CD4-positive, CD25-positive, alpha-beta regulatory T cell (primary cell): ENCODE results near the gene CGB7. TPM values are rescaled to one million over a fixed set of nuclear protein-coding genes. Genes with fewer than 3 reads are reported as not detected.

Experiments used
- ATAC-seq, 2 donors: fragments of 150-1000 bp; cut with Tn5 transposase; one replicate each; pipeline ENCODE4 v1.10.0; 2021; ENCODE audit warnings: low read depth in 2 of 2, moderate number of reproducible peaks in 2 of 2, moderate library complexity in 1 of 2
- DNase-seq, 3 donors: peaks; one replicate each; pipeline versions ENCODE4 v3.0.0 to v3.0.0-alpha.2; 2012 to 2022; ENCODE audit warnings: mixed read lengths in 1 of 3
- H3K27ac ChIP-seq: one replicate; pipeline ENCODE4 v1.7.0; 2013; ENCODE audit warnings: mild to moderate bottlenecking, low read length; ENCODE audit not compliant: insufficient read depth, poor library complexity, severe bottlenecking
- H3K27me3 ChIP-seq: one replicate; pipeline ENCODE4 v1.7.0; 2013; ENCODE audit warnings: low read length; ENCODE audit not compliant: control insufficient read depth, insufficient read depth
- H3K36me3 ChIP-seq: one replicate; pipeline ENCODE4 v1.7.0; 2013; ENCODE audit warnings: mild to moderate bottlenecking, low read length, moderate library complexity; ENCODE audit not compliant: control insufficient read depth, insufficient read depth
- H3K4me1 ChIP-seq: 2 replicates; pipeline ENCODE4 v1.7.0; 2013; ENCODE audit warnings: mild to moderate bottlenecking, low read length; ENCODE audit not compliant: insufficient read depth, control insufficient read depth, poor library complexity, severe bottlenecking
- H3K4me3 ChIP-seq: one replicate; pipeline ENCODE4 v1.7.0; 2013; ENCODE audit warnings: low read depth, mild to moderate bottlenecking, low read length, moderate library complexity
- H3K9me3 ChIP-seq, 2 experiments: 1 replicate in 1 of 2; 2 replicates in 1 of 2; pipeline ENCODE4 v1.7.0; 2013; ENCODE audit warnings: low read length in 2 of 2, mild to moderate bottlenecking in 1 of 2, moderate library complexity in 1 of 2; ENCODE audit not compliant: control insufficient read depth in 2 of 2
- H3K27ac Mint-ChIP-seq, 3 donors: one replicate each; pipeline ENCODE4 v1.8.0; 2020 to 2022; ENCODE audit warnings: mild to moderate bottlenecking in 3 of 3, mixed read lengths in 3 of 3, moderate library complexity in 2 of 3
- H3K27me3 Mint-ChIP-seq: one replicate; pipeline ENCODE4 v1.8.0; 2022; ENCODE audit warnings: mild to moderate bottlenecking, mixed read lengths
- H3K36me3 Mint-ChIP-seq: one replicate; pipeline ENCODE4 v1.8.0; 2020; ENCODE audit warnings: mixed read lengths
- H3K4me1 Mint-ChIP-seq, 4 donors: one replicate each; pipeline ENCODE4 v1.8.0; 2020 to 2022; ENCODE audit warnings: mixed read lengths in 4 of 4, mild to moderate bottlenecking in 1 of 4
- H3K4me3 Mint-ChIP-seq, 4 donors: one replicate each; pipeline ENCODE4 v1.8.0; 2020 to 2022; ENCODE audit warnings: mild to moderate bottlenecking in 4 of 4, mixed read lengths in 4 of 4, moderate library complexity in 3 of 4
- H3K9me3 Mint-ChIP-seq, 7 donors: one replicate each; pipeline ENCODE4 v1.8.0; 2020 to 2022; ENCODE audit warnings: mixed read lengths in 7 of 7, mild to moderate bottlenecking in 3 of 7, moderate library complexity in 2 of 7
- polyA plus RNA-seq, 4 donors: library from polyadenylated mRNA; unstranded; fragments of 300-500 nt; fragmentation: Illumina TruSeq; gene quantifications; one replicate each; pipeline ENCODE4 v1.2.3, GENCODE V29; 2021
- total RNA-seq: library from RNA; stranded (reverse); gene quantifications from one replicate; pipeline ENCODE4 v1.2.3, GENCODE V29; 2022

Gene CGB7
- total and polyA plus RNA-seq, 5 donors from 2014 or later = not detected

DNA sequence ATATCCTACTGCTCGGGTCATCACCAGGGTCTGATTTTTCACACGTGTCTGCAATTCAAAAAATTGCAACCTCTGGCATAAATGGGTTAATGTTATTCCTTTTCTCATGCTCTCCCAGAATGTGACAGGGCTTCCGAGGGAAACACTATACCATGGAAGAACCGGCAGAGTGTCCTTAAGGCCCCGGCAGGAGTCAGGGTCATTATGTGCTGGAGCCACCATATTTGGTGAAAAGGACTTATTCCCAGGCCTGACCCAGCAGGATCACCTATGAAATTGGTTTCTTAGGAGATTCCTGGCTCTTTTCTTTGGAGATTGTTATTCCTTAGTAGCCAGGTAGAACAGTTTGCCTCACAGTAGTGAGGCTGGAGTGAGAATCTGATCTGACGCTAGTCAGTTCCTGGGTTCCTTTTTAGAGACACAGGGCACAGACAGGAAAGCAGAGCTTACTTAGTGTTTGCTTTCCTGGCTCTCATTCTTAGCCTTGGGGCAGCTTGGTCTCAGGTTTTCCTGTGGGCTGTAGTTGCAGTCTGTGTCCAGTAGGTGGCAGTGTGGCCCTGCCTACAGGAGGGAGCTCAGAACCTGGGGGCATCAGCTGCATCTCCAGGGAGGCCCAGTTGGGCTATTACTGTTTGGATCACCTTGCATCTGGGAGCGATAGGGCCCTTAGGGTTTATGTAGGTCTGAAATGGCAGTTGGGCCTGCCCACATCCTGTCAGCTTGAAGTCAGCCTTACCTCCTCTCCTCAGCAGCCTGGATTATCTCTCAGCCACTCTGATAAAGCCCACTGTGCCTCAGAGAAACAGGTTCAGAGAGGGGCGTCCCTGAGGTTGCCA, 40.1 kb upstream of the CGB7 start:
- Histone ChIP-seq H3K4me1 (no peaks in the 10 kb centered on the region), H3K9me3 (no peaks in the 10 kb centered on the region), H3K4me3 (no peak overlapping the region), H3K36me3 (peaks cover 72% of the 10 kb centered on the region), H3K27ac (no peak overlapping the region), H3K27me3 (no peaks in the 10 kb centered on the region)
- peak; percentile 64 to 80 (median 77) for DNase-seq
- H3K4me3 Mint-ChIP-seq = no peak overlapping the region
- no peaks in the 10 kb centered on the region for H3K27me3 Mint-ChIP-seq
- H3K27ac Mint-ChIP-seq = no peak overlapping the region
- H3K36me3 Mint-ChIP-seq = peaks cover 23% of the 10 kb centered on the region
- peak; percentile 79 to 82 for ATAC-seq
- H3K4me1 Mint-ChIP-seq = peaks cover 4 to 20% (median 7%) of the 10 kb centered on the region in 4 donors
- no peaks in the 10 kb centered on the region for H3K9me3 Mint-ChIP-seq

DNA sequence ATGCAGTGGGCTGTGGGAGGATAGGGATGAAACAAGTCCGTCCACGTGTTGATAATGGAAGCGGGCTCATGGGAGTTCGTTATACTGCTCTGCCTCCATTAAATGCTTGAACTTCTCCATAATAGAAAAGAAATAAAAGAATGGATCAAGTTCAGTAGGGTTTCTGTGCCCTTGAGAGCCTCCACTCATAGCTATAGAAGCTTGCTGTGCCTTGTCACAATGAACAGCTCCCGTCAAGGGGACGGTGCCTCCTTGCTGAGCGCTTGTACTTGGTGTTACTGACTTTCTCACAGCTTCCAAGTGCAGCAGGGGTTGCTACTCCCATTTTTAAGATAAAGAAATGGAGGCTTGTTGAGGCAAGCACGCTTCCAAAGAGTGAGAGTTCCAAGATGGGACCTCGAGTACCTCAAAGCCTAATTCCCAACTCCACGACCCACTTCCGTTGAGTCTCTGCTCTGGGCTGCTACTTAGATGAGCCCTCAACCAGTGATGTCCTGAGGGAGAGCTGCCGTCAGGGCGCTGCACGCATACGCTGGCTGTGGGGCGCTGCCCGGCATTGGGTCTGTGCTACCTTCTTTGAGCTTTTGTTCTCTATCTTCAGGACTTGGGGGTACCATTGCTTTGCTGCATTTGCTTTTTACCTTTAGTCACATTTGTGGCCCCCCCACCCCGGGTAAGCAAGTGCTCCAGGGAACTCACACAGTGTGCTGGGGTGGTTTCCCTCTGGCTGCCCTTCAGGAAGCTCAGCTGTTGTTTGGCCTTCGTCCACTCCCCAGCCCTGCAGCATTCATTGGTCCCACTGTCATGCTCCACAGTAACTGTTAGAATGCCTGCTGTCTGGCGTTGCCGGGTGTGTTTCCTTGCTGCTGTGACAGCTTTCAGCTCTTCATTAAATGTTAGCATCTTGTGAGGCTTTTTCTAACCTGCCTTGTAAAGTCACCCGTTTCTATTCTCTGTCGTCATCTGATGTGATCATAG, 37.2 kb upstream of the CGB7 start:
- H3K27me3 ChIP-seq = no peaks in the 10 kb centered on the region
- H3K4me3 ChIP-seq = no peak overlapping the region
- ATAC-seq = no peak
- peak overlapping the region in 2 of 4 donors; percentile 22 to 69 for H3K4me3 Mint-ChIP-seq
- no peak overlapping the region for H3K27ac Mint-ChIP-seq
- no peaks in the 10 kb centered on the region for H3K9me3 Mint-ChIP-seq
- DNase-seq = no peak
- no peak overlapping the region for H3K27ac ChIP-seq
- H3K27me3 Mint-ChIP-seq = no peaks in the 10 kb centered on the region
- peaks cover 24% of the 10 kb centered on the region for H3K36me3 Mint-ChIP-seq
- peaks cover 76% of the 10 kb centered on the region for H3K36me3 ChIP-seq
- H3K4me1 ChIP-seq = no peaks in the 10 kb centered on the region
- no peaks in the 10 kb centered on the region for H3K9me3 ChIP-seq
- peaks cover 5 to 27% (median 9%) of the 10 kb centered on the region in 4 donors for H3K4me1 Mint-ChIP-seq

DNA sequence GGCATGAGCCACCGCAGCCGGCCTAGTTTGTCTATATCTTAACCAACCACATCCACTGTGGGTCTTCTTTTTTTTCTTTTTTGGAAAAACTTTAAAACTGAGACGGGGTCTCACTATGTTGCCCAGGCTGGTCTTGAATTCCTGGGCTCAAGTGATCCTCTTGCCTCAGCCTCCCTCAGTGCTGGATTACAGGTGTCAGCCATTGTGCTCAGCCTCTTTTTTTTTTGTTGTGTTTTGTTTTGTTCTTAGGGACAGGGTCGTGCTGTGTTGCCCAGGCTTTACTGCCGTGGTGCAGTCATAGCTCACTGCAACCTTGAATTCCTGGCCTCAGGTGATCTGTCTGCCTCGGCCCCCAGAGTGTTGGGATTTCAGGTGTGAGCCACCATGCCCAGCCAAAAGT, 35.1 kb upstream of the CGB7 start:
- no peak for DNase-seq
- Mint-ChIP-seq H3K9me3 (no peaks in the 10 kb centered on the region), H3K4me1 (peaks cover 4 to 38% (median 16%) of the 10 kb centered on the region in 4 donors), H3K27me3 (no peaks in the 10 kb centered on the region), H3K4me3 (no peak overlapping the region), H3K27ac (no peak overlapping the region), H3K36me3 (peaks cover 17% of the 10 kb centered on the region)
- Histone ChIP-seq H3K27ac (no peak overlapping the region), H3K4me3 (no peak overlapping the region), H3K9me3 (no peaks in the 10 kb centered on the region), H3K36me3 (peaks cover 72% of the 10 kb centered on the region), H3K27me3 (no peaks in the 10 kb centered on the region), H3K4me1 (peaks cover 7% of the 10 kb centered on the region)
- ATAC-seq = no peak

DNA sequence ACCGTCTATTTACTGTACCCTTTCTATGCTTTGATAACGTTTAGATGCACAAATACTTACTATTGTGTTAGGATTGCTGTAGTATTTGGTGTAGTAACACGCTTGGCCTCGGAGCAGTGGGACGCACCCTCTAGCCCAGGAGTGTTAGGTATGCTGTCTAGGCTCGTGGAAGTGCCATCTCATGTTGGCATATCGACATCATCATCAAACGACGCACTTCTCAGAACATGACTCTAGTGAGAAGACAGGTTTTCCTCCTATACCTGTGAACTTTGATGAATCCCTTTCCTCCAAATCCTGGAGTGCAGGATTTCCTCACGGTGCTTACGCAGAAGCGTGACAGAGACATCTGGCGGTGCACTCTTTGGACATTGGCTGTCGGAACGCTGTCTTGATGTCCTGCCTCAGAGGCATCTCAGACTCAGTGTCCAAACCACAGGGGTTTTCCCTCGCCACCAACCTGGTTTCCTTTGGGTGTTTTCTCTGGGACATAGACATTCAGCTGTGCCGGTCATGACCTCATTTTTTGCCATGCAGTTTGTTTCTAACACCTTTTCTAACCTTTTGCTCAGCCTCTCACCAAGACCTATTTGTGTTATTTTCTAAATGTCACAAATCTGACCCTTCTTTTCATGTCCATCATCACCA, 34.0 kb upstream of the CGB7 start:
- Mint-ChIP-seq H3K36me3 (peaks cover 20% of the 10 kb centered on the region), H3K27me3 (no peaks in the 10 kb centered on the region), H3K9me3 (no peaks in the 10 kb centered on the region), H3K4me1 (peaks cover 0 to 46% (median 23%) of the 10 kb centered on the region in 4 donors), H3K4me3 (peak overlapping the region in 1 of 4 donors; percentile 61), H3K27ac (peak overlapping the region in 1 of 3 donors; percentile 26)
- Histone ChIP-seq H3K4me1 (peaks cover 19% of the 10 kb centered on the region), H3K4me3 (no peak overlapping the region), H3K27me3 (no peaks in the 10 kb centered on the region), H3K9me3 (no peaks in the 10 kb centered on the region), H3K36me3 (peaks cover 70% of the 10 kb centered on the region), H3K27ac (no peak overlapping the region)
- DNase-seq (no peak), ATAC-seq (no peak)

DNA sequence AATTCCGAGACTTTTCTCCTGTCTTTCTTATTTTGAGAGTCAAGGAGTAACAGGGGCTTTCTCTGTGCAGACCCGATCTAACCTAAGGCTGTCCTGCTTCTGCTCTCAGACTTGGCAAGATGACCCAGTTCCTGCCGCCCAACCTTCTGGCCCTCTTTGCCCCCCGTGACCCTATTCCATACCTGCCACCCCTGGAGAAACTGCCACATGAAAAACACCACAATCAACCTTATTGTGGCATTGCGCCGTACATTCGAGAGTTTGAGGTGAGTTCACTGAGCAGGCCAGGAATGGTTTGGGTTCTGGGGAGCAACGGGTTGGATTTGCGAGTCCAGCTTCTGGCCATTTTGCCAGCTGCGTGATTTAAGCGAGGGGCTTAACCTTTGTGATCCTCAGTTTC, 28.7 kb upstream of the CGB7 start:
- Histone ChIP-seq H3K27ac (no peak overlapping the region), H3K4me1 (peaks cover 33% of the 10 kb centered on the region), H3K4me3 (peak overlapping the region; percentile 95), H3K9me3 (no peaks in the 10 kb centered on the region), H3K27me3 (no peaks in the 10 kb centered on the region), H3K36me3 (peaks cover 29% of the 10 kb centered on the region)
- peaks cover 0 to 55% (median 25%) of the 10 kb centered on the region in 4 donors for H3K4me1 Mint-ChIP-seq
- H3K4me3 Mint-ChIP-seq = peak overlapping the region; percentile 84 to 96 (median 93)
- H3K9me3 Mint-ChIP-seq = peaks cover 0 to 2% (median 0%) of the 10 kb centered on the region in 7 donors
- DNase-seq (no peak), ATAC-seq (no peak)
- H3K36me3 Mint-ChIP-seq = peaks cover 16% of the 10 kb centered on the region
- peaks cover 11% of the 10 kb centered on the region for H3K27me3 Mint-ChIP-seq
- H3K27ac Mint-ChIP-seq = peak overlapping the region in 2 of 3 donors; percentile 79 to 86

DNA sequence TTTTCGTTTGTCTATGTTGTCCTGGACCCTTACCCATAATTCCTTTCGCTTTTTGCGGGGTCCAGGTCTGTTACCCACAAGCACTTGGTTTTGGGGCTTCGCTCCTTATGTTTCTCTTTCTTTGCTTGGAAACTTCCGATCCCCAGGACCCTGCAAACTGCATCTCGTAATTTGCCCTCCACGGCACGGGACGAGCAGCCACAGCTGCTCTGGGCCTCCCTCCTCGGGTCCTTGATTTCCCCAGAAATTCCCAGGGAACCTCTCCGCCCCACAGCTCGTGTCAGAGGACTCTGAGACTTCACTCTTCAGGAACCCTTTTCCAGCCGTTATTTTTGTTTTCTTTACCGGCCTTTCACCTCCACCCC, 28.3 kb upstream of the CGB7 start:
- H3K4me1 Mint-ChIP-seq = peaks cover 0 to 52% (median 25%) of the 10 kb centered on the region in 4 donors
- peaks cover 15% of the 10 kb centered on the region for H3K36me3 Mint-ChIP-seq
- peaks cover 25% of the 10 kb centered on the region for H3K36me3 ChIP-seq

More for the DNA sequence above, 28.3 kb upstream of the CGB7 start:
- Mint-ChIP-seq H3K27me3 (peaks cover 11% of the 10 kb centered on the region), H3K4me3 (peak overlapping the region; percentile 84 to 96 (median 93)), H3K27ac (peak overlapping the region; percentile 79 to 99 (median 86)), H3K9me3 (peaks cover 0 to 2% (median 0%) of the 10 kb centered on the region in 7 donors)
- Histone ChIP-seq H3K4me3 (peak overlapping the region; percentile 95), H3K9me3 (no peaks in the 10 kb centered on the region), H3K27me3 (no peaks in the 10 kb centered on the region), H3K27ac (peak overlapping the region; percentile 83), H3K4me1 (peaks cover 33% of the 10 kb centered on the region)
- ATAC-seq (no peak), DNase-seq (no peak)
